T-helper 1 cell treated with Interleukin-12 subunit alpha and Interleukin-12 subunit beta and Interleukin-4 antibody, amounts not matched to agents 30 μg/mL and 1 μg/mL, for 36 hours (primary cell): ENCODE data around the gene STAP2.

Source experiments
- H3K27ac Mint-ChIP-seq: one replicate; pipeline ENCODE4 v1.8.0; 2021; ENCODE audit warnings: mild to moderate bottlenecking, mixed read lengths
- H3K27me3 Mint-ChIP-seq: one replicate; pipeline ENCODE4 v1.8.0; 2021; ENCODE audit warnings: low read depth, mixed read lengths
- H3K36me3 Mint-ChIP-seq: one replicate; pipeline ENCODE4 v1.8.0; 2021; ENCODE audit warnings: low read depth, mixed read lengths
- H3K4me1 Mint-ChIP-seq: one replicate; pipeline ENCODE4 v1.8.0; 2021; ENCODE audit warnings: low read depth, mixed read lengths
- H3K4me3 Mint-ChIP-seq: one replicate; pipeline ENCODE4 v1.8.0; 2021; ENCODE audit warnings: mild to moderate bottlenecking, moderate library complexity, mixed read lengths
- H3K9me3 Mint-ChIP-seq: one replicate; pipeline ENCODE4 v1.8.0; 2021; ENCODE audit warnings: mixed read lengths

The STAP2 gene

GRCh38 chr19:4313847-4314490 lies 24.7 kb downstream of the STAP2 start:
- H3K27me3 Mint-ChIP-seq: no peaks in the 10 kb centered on the region
- H3K9me3 Mint-ChIP-seq: peaks cover 3% of the 10 kb centered on the region
- no peak overlapping the region for H3K4me3 Mint-ChIP-seq
- H3K4me1 Mint-ChIP-seq: no peaks in the 10 kb centered on the region
- peaks cover 9% of the 10 kb centered on the region for H3K36me3 Mint-ChIP-seq
- H3K27ac Mint-ChIP-seq: no peak overlapping the region

GRCh38 chr19:4310247-4311121 lies 28.1 kb downstream of the STAP2 start:
- H3K4me1 Mint-ChIP-seq: peaks cover under 1% of the 10 kb centered on the region
- no peaks in the 10 kb centered on the region for H3K9me3 Mint-ChIP-seq
- peaks cover 4% of the 10 kb centered on the region for H3K36me3 Mint-ChIP-seq
- no peaks in the 10 kb centered on the region for H3K27me3 Mint-ChIP-seq
- H3K4me3 Mint-ChIP-seq: no peak overlapping the region
- H3K27ac Mint-ChIP-seq: no peak overlapping the region

GRCh38 chr19:4305659-4306058 lies 33.0 kb downstream of the STAP2 start:
- Mint-ChIP-seq H3K9me3 (no peaks in the 10 kb centered on the region), H3K4me1 (peaks cover 22% of the 10 kb centered on the region), H3K27me3 (no peaks in the 10 kb centered on the region), H3K27ac (peak overlapping the region; percentile 83), H3K36me3 (peaks cover 8% of the 10 kb centered on the region), H3K4me3 (peak overlapping the region; percentile 76)

GRCh38 chr19:4305257-4305612 lies 33.4 kb downstream of the STAP2 start:
- peaks cover 24% of the 10 kb centered on the region for H3K4me1 Mint-ChIP-seq
- H3K36me3 Mint-ChIP-seq: peaks cover 11% of the 10 kb centered on the region
- H3K27ac Mint-ChIP-seq: peak overlapping the region; percentile 83
- no peaks in the 10 kb centered on the region for H3K9me3 Mint-ChIP-seq
- peak overlapping the region; percentile 76 for H3K4me3 Mint-ChIP-seq
- no peaks in the 10 kb centered on the region for H3K27me3 Mint-ChIP-seq

GRCh38 chr19:4304538-4305256 lies 33.9 kb downstream of the STAP2 start, which contains the start of gene FSD1:
TSS of gene FSD1 (plus strand) at chr19:4304598. CDS start at chr19:4304747, 149 bp downstream.
- peaks cover 24% of the 10 kb centered on the region for H3K4me1 Mint-ChIP-seq
- peak within 1 kb of the TSS; percentile 76 for H3K4me3 Mint-ChIP-seq
- peaks cover 11% of the 10 kb centered on the region for H3K36me3 Mint-ChIP-seq
- H3K27ac Mint-ChIP-seq: peak within 1 kb of the TSS; percentile 83
- no peaks in the 10 kb centered on the region for H3K27me3 Mint-ChIP-seq
- no peaks in the 10 kb centered on the region for H3K9me3 Mint-ChIP-seq

- Mint-ChIP-seq H3K9me3 (no peaks in the 10 kb centered on the region), H3K27ac (peak overlapping the region; percentile 67), H3K36me3 (peaks cover 11% of the 10 kb centered on the region), H3K4me1 (peaks cover 24% of the 10 kb centered on the region), H3K4me3 (peak overlapping the region; percentile 60), H3K27me3 (no peaks in the 10 kb centered on the region)
These were observed 34.6 kb downstream of the STAP2 start for GRCh38 chr19:4303819-4304537.

GRCh38 chr19:4302243-4302640 lies 36.4 kb downstream of the STAP2 start, which contains the start of gene TMIGD2:
TSS of gene TMIGD2 (minus strand) at chr19:4302389. CDS start at chr19:4302385, 4 bp downstream.
- Mint-ChIP-seq H3K4me1 (peaks cover 27% of the 10 kb centered on the region), H3K27me3 (no peaks in the 10 kb centered on the region), H3K36me3 (peaks cover 11% of the 10 kb centered on the region), H3K4me3 (peak within 1 kb of the TSS; percentile 88), H3K27ac (peak within 1 kb of the TSS; percentile 85), H3K9me3 (no peaks in the 10 kb centered on the region)

- Mint-ChIP-seq H3K36me3 (peaks cover 10% of the 10 kb centered on the region), H3K9me3 (no peaks in the 10 kb centered on the region), H3K4me3 (peak overlapping the region; percentile 88), H3K27me3 (no peaks in the 10 kb centered on the region), H3K27ac (peak overlapping the region; percentile 85), H3K4me1 (peaks cover 27% of the 10 kb centered on the region)
These were observed 36.9 kb downstream of the STAP2 start for GRCh38 chr19:4301590-4302242.

- Mint-ChIP-seq H3K9me3 (no peaks in the 10 kb centered on the region), H3K4me3 (peak overlapping the region; percentile 74), H3K27me3 (no peaks in the 10 kb centered on the region), H3K36me3 (peaks cover 9% of the 10 kb centered on the region), H3K4me1 (peaks cover 28% of the 10 kb centered on the region), H3K27ac (peak overlapping the region; percentile 68)
These were observed 38.0 kb downstream of the STAP2 start for GRCh38 chr19:4300589-4300988.

- peak overlapping the region; percentile 29 for H3K4me3 Mint-ChIP-seq
- H3K27me3 Mint-ChIP-seq: no peaks in the 10 kb centered on the region
- H3K27ac Mint-ChIP-seq: peak overlapping the region; percentile 67
- H3K9me3 Mint-ChIP-seq: no peaks in the 10 kb centered on the region
- peaks cover 23% of the 10 kb centered on the region for H3K4me1 Mint-ChIP-seq
- peaks cover 10% of the 10 kb centered on the region for H3K36me3 Mint-ChIP-seq
These were observed 39.6 kb downstream of the STAP2 start for GRCh38 chr19:4298810-4299550.

GRCh38 chr19:4297901-4298809 lies 40.5 kb downstream of the STAP2 start:
- peaks cover 18% of the 10 kb centered on the region for H3K4me1 Mint-ChIP-seq

GRCh38 chr19:4295972-4296771 lies 42.5 kb downstream of the STAP2 start:
- no peaks in the 10 kb centered on the region for H3K27me3 Mint-ChIP-seq
- no peaks in the 10 kb centered on the region for H3K9me3 Mint-ChIP-seq
- no peak overlapping the region for H3K4me3 Mint-ChIP-seq
- peaks cover 7% of the 10 kb centered on the region for H3K36me3 Mint-ChIP-seq
- no peak overlapping the region for H3K27ac Mint-ChIP-seq
- peaks cover 8% of the 10 kb centered on the region for H3K4me1 Mint-ChIP-seq

More at GRCh38 chr19:4297901-4298809, 40.5 kb downstream of the STAP2 start:
- Mint-ChIP-seq H3K4me3 (peak overlapping the region; percentile 29), H3K36me3 (peaks cover 10% of the 10 kb centered on the region), H3K27ac (peak overlapping the region; percentile 67), H3K9me3 (no peaks in the 10 kb centered on the region), H3K27me3 (no peaks in the 10 kb centered on the region)
